RWPE1 (cell line): ENCODE results near the gene SH3TC2.

ENCODE experiments used
- CTCF ChIA-PET: fragments of 350-600 bp; sonication (Branson Sonifier 250); formaldehyde crosslinking; extraction: SDS; loops from one replicate; lab custom pipeline; 2021; lab: Yijun Ruan, JAX
- POLR2A ChIA-PET: fragments of 400-600 bp; formaldehyde crosslinking; extraction: SDS; loops from one replicate; lab custom pipeline; 2020; ENCODE audit warnings: antibody characterized with exemption; ENCODE audit not compliant: low non-redundant PET; lab: Yijun Ruan, JAX
- DNase-seq: peaks from one replicate; pipeline ENCODE4 v3.0.0; 2012; ENCODE audit warnings: low spot score
- H3K27ac ChIP-seq: fragments of 450-650 bp; 2 replicates; pipeline ENCODE4 v1.5.1; 2017
- TF ChIP-seq, protein P1 (sequence below): fragments of 450-650 bp; conservative IDR thresholded peaks from 2 replicates; pipeline ENCODE4 v1.5.1; 2017; ENCODE audit warnings: low read depth, mild to moderate bottlenecking

Gene SH3TC2

DNA sequence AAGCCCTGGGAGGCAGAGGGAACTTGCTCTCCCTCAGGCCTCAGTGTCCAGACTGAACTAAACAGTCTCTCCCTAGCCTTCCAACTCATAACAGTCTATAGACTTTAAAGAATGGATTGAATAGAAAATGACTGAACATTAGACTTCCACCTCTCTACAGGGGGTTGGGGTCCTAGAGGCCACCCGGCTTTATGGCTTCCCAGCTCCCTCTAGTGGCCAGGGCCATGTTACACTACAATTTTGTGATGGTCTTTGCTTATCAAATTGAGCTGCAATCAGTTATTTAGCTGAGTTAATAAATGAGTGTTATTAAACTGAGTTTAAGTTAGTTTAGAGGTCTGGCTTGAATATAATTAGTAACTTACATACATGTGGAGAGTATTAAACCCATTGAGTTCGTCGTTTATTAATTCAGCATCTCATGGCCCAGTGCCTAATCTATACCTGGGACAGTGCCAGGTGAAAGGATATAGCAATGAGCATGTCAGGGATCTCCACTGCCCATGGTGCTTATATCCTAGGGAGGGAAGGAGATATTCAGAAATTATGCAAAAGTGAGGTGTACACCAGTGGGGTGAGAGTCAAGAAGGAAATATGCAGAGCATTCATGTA lies 105.2 kb downstream of the SH3TC2 start:
- TF ChIP-seq, protein P1, sequence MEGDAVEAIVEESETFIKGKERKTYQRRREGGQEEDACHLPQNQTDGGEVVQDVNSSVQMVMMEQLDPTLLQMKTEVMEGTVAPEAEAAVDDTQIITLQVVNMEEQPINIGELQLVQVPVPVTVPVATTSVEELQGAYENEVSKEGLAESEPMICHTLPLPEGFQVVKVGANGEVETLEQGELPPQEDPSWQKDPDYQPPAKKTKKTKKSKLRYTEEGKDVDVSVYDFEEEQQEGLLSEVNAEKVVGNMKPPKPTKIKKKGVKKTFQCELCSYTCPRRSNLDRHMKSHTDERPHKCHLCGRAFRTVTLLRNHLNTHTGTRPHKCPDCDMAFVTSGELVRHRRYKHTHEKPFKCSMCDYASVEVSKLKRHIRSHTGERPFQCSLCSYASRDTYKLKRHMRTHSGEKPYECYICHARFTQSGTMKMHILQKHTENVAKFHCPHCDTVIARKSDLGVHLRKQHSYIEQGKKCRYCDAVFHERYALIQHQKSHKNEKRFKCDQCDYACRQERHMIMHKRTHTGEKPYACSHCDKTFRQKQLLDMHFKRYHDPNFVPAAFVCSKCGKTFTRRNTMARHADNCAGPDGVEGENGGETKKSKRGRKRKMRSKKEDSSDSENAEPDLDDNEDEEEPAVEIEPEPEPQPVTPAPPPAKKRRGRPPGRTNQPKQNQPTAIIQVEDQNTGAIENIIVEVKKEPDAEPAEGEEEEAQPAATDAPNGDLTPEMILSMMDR, result peak; percentile 82
- ChIA-PET CTCF (interaction anchor here (0.6 to 3.0 kb wide), 24 partner anchors 9 to 225 kb away, joined by 3 to 13 read pairs (median 4); no protein-coding TSS in a partner anchor), POLR2A (no interaction called here)
- DNase-seq, result peak; percentile 62
- H3K27ac ChIP-seq, result no peak overlapping the region

DNA sequence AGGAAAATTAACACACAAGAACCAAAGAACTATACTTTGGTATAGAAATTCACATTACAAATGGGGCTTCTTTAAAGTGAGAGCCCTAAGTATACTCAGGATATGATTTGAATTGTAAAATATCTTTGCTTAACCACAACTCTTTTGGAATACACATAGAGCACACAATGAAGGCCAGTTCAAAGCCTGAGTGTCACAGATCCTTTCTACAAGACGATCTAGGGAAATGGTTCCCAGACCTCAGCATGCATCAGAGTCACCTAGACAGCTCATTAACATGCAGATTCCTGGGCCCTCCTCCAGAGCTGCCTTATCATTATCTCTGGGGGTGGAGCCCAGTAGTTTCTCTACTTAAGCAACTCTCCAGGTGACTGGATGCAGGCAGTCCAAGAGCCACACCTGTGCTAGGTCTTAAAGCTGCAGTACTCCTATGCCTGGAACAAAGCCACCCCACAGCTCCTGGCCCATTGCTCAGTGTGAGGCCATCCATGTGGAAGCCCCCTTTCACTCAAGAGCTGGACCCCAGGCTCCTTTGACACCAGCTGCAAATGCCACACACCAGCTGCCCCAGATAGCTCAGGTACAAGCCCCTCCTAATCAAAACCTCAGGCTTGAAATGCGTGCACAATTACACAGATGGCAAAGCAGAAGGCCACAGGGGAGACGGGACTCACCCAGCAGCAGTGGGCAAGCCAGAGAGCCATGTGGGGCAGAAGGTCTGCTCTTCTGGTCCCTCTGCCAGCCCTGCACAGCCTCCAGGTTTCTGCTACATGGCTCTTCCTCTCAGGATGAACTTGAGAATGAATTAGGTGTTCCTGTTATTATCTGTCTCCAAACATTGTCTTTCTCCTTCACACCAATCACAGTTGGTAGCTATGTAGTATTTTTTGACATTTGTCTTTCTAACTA lies 106.1 kb downstream of the SH3TC2 start:
- TF ChIP-seq, protein P1, result no peak
- peak; percentile 56 for DNase-seq
- ChIA-PET POLR2A (no interaction called here), CTCF (interaction anchor here (0.6 to 3.0 kb wide), 20 partner anchors 10 to 223 kb away, joined by 3 to 13 read pairs (median 6); no protein-coding TSS in a partner anchor)
- peak overlapping the region; percentile 14; the same call in 1 of the 2 replicates for H3K27ac ChIP-seq
